GM12878 (cell line): Measurements from ENCODE around the gene DDX51. TPM values are rescaled to one million over a fixed set of nuclear protein-coding genes. Genes with fewer than 3 reads are reported as not detected.

ENCODE experiments used
- ATAC-seq: fragments of 200-7000 bp; cut with Tn5 transposase; 3 replicates; pipeline ENCODE4 v1.9.1; 2020; ENCODE audit warnings: mild to moderate bottlenecking, moderate library complexity
- BruUV-seq: library from RNA; stranded (reverse); fragments of 400-500 nt; replicated peaks from 2 replicates; lab custom pipeline; 2021; lab: Mats Ljungman, UMichigan
- CTCF ChIA-PET: fragments of 300-600 bp; sonication (Branson Sonifier 250); formaldehyde crosslinking; extraction: SDS; loops from one replicate; lab custom pipeline; 2021; ENCODE audit warnings: inconsistent platforms; lab: Yijun Ruan, JAX
- POLR2A ChIA-PET: fragments of 350-600 bp; formaldehyde crosslinking; extraction: SDS; loops from one replicate; lab custom pipeline; 2021; ENCODE audit warnings: inconsistent platforms; lab: Charles Lee
- RAD21 ChIA-PET: fragments of 300-600 bp; sonication (Branson Sonifier 250); formaldehyde crosslinking; loops from one replicate; lab custom pipeline; 2023; ENCODE audit warnings: antibody characterized with exemption; ENCODE audit not compliant: unreplicated experiment; lab: Charles Lee
- SMC1A ChIA-PET: fragments of 300-600 bp; sonication (Branson Sonifier 250); formaldehyde crosslinking; loops from one replicate; lab custom pipeline; 2023; ENCODE audit not compliant: unreplicated experiment, uncharacterized antibody; lab: Charles Lee
- DNase-seq: peaks from one replicate; pipeline ENCODE4 v3.0.0-alpha.2; 2011; ENCODE audit warnings: low read depth, low spot score
- FAIRE-seq: peaks from 3 replicates; lab custom pipeline; 2011; peaks lifted over from hg19 to GRCh38; lab: Jason Lieb, UNC
- H2AFZ ChIP-seq: 2 replicates; pipeline ENCODE4 v1.6.0; 2011; ENCODE audit warnings: low read depth, low read length, control low read depth; ENCODE audit not compliant: control insufficient read depth
- H3K27ac ChIP-seq: 2 replicates; pipeline ENCODE4 v1.5.1; 2011; ENCODE audit warnings: control low read depth; ENCODE audit not compliant: control insufficient read depth, insufficient read depth
- H3K27me3 ChIP-seq, 2 experiments: replicated peaks in 1 of 2; 2 replicates each; pipeline versions ENCODE4 v1.6.0 to v1.6.1; 2011; ENCODE audit warnings: low read length in 1 of 2; ENCODE audit not compliant: control insufficient read depth in 2 of 2, insufficient read depth in 2 of 2
- H3K36me3 ChIP-seq, 2 experiments: 2 replicates each; pipeline ENCODE4 v1.5.1; 2011; ENCODE audit warnings: low read length in 1 of 2; ENCODE audit not compliant: control insufficient read depth in 2 of 2, insufficient read depth in 2 of 2
- H3K4me1 ChIP-seq: 2 replicates; pipeline ENCODE4 v1.6.1; 2011; ENCODE audit warnings: mild to moderate bottlenecking, low read length, moderate library complexity, mixed read lengths; ENCODE audit not compliant: control insufficient read depth, insufficient read depth
- H3K4me2 ChIP-seq: 2 replicates; pipeline ENCODE4 v1.6.0; 2011; ENCODE audit warnings: control low read depth; ENCODE audit not compliant: control insufficient read depth, insufficient read depth
- H3K4me3 ChIP-seq: fragments of 200-600 bp; sonication (generic); 2 replicates; pipeline ENCODE4 v1.5.1; 2016
- H3K79me2 ChIP-seq: 2 replicates; pipeline ENCODE4 v1.6.0; 2011; ENCODE audit warnings: low read length; ENCODE audit not compliant: control insufficient read depth, insufficient read depth
- H3K9ac ChIP-seq: 2 replicates; pipeline ENCODE4 v1.8.0; 2011; ENCODE audit warnings: low read length, control low read depth, mixed read lengths; ENCODE audit not compliant: control insufficient read depth, insufficient read depth
- H3K9me3 ChIP-seq: replicated peaks from 3 replicates; pipeline ENCODE4 v1.5.1; 2011; ENCODE audit warnings: mild to moderate bottlenecking, low read length; ENCODE audit not compliant: control insufficient read depth, insufficient read depth
- H4K20me1 ChIP-seq: 2 replicates; pipeline ENCODE4 v1.6.0; 2011; ENCODE audit not compliant: control insufficient read depth, insufficient read depth
- BHLHE40 ChIP-seq, 2 experiments: fragments of 450-650 bp in 1 of 2; IDR thresholded peaks; 2 replicates each; pipeline ENCODE4 v1.6.1; 2011 to 2017; ENCODE audit warnings: low read depth in 2 of 2, borderline replicate concordance in 1 of 2, improper control_type of control experiment in 1 of 2, low read length in 1 of 2, mild to moderate bottlenecking in 1 of 2
- CEBPZ ChIP-seq: fragments of 150-350 bp; IDR thresholded peaks from 2 replicates; pipeline ENCODE4 v1.6.1; 2016; ENCODE audit warnings: low read depth, low read length
- CREB1 ChIP-seq: IDR thresholded peaks from 2 replicates; pipeline ENCODE4 v1.6.1; 2012; ENCODE audit warnings: low read depth, mild to moderate bottlenecking, inconsistent platforms
- HCFC1 ChIP-seq: fragments of 150-350 bp; IDR thresholded peaks from 2 replicates; pipeline ENCODE4 v1.6.1; 2014; ENCODE audit warnings: low read length
- HDAC2 ChIP-seq: fragments of 200-600 bp; sonication (generic); IDR thresholded peaks from 2 replicates; pipeline ENCODE4 v1.6.1; 2017
- IKZF2 ChIP-seq, 2 experiments: fragments of 450-650 bp; IDR thresholded peaks; 2 replicates each; pipeline ENCODE4 v1.6.1; 2017; ENCODE audit warnings: mild to moderate bottlenecking in 2 of 2, moderate library complexity in 2 of 2
- MYB ChIP-seq: fragments of 150-350 bp; IDR thresholded peaks from 2 replicates; pipeline ENCODE4 v1.6.1; 2014; ENCODE audit warnings: mild to moderate bottlenecking, low read depth, low read length, borderline replicate concordance
- NBN ChIP-seq: fragments of 450-650 bp; IDR thresholded peaks from 2 replicates; pipeline ENCODE4 v1.6.1; 2016
- NFXL1 ChIP-seq: fragments of 450-650 bp; IDR thresholded peaks from 2 replicates; pipeline ENCODE4 v1.6.1; 2017; ENCODE audit warnings: antibody characterized with exemption, mild to moderate bottlenecking, borderline replicate concordance
- NFYB ChIP-seq: IDR thresholded peaks from 2 replicates; pipeline ENCODE4 v1.6.1; 2011; ENCODE audit warnings: low read depth, mild to moderate bottlenecking, low read length, improper control_type of control experiment, moderate library complexity; ENCODE audit not compliant: insufficient read depth
- NR2F1 ChIP-seq: fragments of 450-650 bp; conservative IDR thresholded peaks from 2 replicates; pipeline ENCODE4 v1.6.1; 2017; ENCODE audit warnings: mild to moderate bottlenecking
- PAX8 ChIP-seq: fragments of 450-650 bp; IDR thresholded peaks from 2 replicates; pipeline ENCODE4 v1.6.1; 2017; ENCODE audit warnings: mild to moderate bottlenecking, moderate library complexity
- RB1 ChIP-seq: fragments of 450-650 bp; formaldehyde crosslinking; IDR thresholded peaks from 2 replicates; pipeline ENCODE4 v1.6.1; 2017; ENCODE audit warnings: mild to moderate bottlenecking, borderline replicate concordance
- ZBED1 ChIP-seq: IDR thresholded peaks from 2 replicates; pipeline ENCODE4 v1.6.1; 2016; ENCODE audit warnings: borderline replicate concordance
- WGBS: methylation state at CpG from one replicate; pipeline ENCODE4 v1.1.6; 2016; ENCODE audit warnings: low lambda C conversion rate; ENCODE audit not compliant: insufficient replicate concordance, insufficient coverage; ENCODE audit errors: missing lambda C conversion rate; 5-methylcytosine and 5-hydroxymethylcytosine counted together
- in situ Hi-C: fragments of 300-500 bp; cut with MboI; formaldehyde crosslinking; loops from 9 replicates; pipeline ENCODE4 v1.14.3; 2018; ENCODE audit warnings: mixed read lengths
- intact Hi-C: fragments of 100-400 bp; cut with micrococcal nuclease; formaldehyde crosslinking; loops from one replicate; pipeline ENCODE4 v1.14.2; 2022; ENCODE audit not compliant: unreplicated experiment
- polyA plus RNA-seq, 11 experiments: library from polyadenylated mRNA; depleted of rRNA in 4 of 11; unstranded in 6 of 11; stranded (reverse) in 5 of 11; fragments of >200 nt; fragmentation: Nextera tagmentation in 4 of 11; fragmentation: Illumina TruSeq in 1 of 11; extraction: Ambion mirVana in 4 of 11; extraction: Trizol in 1 of 11; gene quantifications; 1 replicate in 1 of 11; 2 replicates in 10 of 11; pipeline versions ENCODE4 v1.2.1 to v1.2.3, GENCODE V29; 2011 to 2016; ENCODE audit warnings: inconsistent platforms in 2 of 11, missing spikeins in 2 of 11, low read depth in 1 of 11
- total RNA-seq, 4 experiments: library from RNA; depleted of rRNA in 3 of 4; stranded (reverse); fragments of >200 nt in 3 of 4; fragmentation: Illumina TruSeq in 1 of 4; extraction: Trizol in 1 of 4; gene quantifications; 2 replicates each; pipeline versions ENCODE4 v1.2.1 to v1.2.3, GENCODE V29; 2013 to 2021
- TF ChIP-seq, protein P1 (sequence below): fragments of 450-650 bp; IDR thresholded peaks from 2 replicates; pipeline ENCODE4 v1.6.1; 2017; ENCODE audit warnings: mild to moderate bottlenecking, moderate library complexity
- TF ChIP-seq, protein P2 (sequence below): fragments of 450-650 bp; formaldehyde crosslinking; IDR thresholded peaks from 2 replicates; pipeline ENCODE4 v1.4.0; 2022; ENCODE audit warnings: mild to moderate bottlenecking, moderate library complexity

Gene DDX51
- total and polyA plus RNA-seq, 10 of the 15 experiments (the other 5 are each of a cell fraction or from before 2014, with no cell fraction given), result 0.97 to 29.1 (median 9.8) TPM

DNA sequence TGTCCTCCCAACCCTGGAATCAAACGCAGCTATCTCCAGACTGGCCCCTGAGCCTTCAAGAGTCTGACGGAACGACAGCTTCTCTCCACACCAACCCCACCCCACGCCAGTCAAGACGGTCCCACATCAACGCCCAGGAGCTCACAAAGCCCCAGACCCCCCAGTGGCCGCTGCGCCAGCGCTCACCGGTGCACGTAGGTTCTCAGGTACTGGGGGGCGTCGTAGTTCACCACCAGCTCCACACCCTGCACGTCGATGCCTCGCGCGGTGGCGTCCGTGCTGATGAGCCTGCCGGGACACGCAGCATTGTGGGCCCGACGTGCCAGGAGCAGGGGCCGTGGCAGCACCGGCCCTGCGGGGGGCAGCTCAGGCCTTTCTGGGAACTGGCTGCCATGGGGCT is 4.2 kb downstream of the DDX51 start:
- Histone ChIP-seq H3K4me1 (peaks cover 6% of the 10 kb centered on the region), H3K4me2 (no peak overlapping the region), H3K36me3 (peaks cover 3 to 23% of the 10 kb centered on the region in 2 experiments; a peak in 3 of 4 replicates), H3K27me3 (no peaks in the 10 kb centered on the region), H3K27ac (no peak overlapping the region), H4K20me1 (no peaks in the 10 kb centered on the region), H2AFZ (no peak overlapping the region), H3K9me3 (no peaks in the 10 kb centered on the region), H3K4me3 (no peak overlapping the region), H3K9ac (no peak overlapping the region), H3K79me2 (peaks cover 29% of the 10 kb centered on the region)
- CTCF ChIA-PET, result interaction anchor here (0.7 kb wide), 1 partner anchor 14 kb away, joined by 3 read pairs; no protein-coding TSS in a partner anchor
- BruUV-seq, result no TSS peak
- intact Hi-C loops (no loop called here), in situ Hi-C loops (no loop called here)
- FAIRE-seq, result no peak
- SMC1A ChIA-PET, result no interaction called here
- RAD21 ChIA-PET, result no interaction called here
- no peak for ATAC-seq
- WGBS, result 93% methylated on average over 18 of the region's 27 CpGs
- DNase-seq, result no peak
- POLR2A ChIA-PET, result no interaction called here
- no peak for TF ChIP-seq PAX8
- no peak for TF ChIP-seq RB1
- TF ChIP-seq HCFC1, result no peak
- TF ChIP-seq, protein P1, sequence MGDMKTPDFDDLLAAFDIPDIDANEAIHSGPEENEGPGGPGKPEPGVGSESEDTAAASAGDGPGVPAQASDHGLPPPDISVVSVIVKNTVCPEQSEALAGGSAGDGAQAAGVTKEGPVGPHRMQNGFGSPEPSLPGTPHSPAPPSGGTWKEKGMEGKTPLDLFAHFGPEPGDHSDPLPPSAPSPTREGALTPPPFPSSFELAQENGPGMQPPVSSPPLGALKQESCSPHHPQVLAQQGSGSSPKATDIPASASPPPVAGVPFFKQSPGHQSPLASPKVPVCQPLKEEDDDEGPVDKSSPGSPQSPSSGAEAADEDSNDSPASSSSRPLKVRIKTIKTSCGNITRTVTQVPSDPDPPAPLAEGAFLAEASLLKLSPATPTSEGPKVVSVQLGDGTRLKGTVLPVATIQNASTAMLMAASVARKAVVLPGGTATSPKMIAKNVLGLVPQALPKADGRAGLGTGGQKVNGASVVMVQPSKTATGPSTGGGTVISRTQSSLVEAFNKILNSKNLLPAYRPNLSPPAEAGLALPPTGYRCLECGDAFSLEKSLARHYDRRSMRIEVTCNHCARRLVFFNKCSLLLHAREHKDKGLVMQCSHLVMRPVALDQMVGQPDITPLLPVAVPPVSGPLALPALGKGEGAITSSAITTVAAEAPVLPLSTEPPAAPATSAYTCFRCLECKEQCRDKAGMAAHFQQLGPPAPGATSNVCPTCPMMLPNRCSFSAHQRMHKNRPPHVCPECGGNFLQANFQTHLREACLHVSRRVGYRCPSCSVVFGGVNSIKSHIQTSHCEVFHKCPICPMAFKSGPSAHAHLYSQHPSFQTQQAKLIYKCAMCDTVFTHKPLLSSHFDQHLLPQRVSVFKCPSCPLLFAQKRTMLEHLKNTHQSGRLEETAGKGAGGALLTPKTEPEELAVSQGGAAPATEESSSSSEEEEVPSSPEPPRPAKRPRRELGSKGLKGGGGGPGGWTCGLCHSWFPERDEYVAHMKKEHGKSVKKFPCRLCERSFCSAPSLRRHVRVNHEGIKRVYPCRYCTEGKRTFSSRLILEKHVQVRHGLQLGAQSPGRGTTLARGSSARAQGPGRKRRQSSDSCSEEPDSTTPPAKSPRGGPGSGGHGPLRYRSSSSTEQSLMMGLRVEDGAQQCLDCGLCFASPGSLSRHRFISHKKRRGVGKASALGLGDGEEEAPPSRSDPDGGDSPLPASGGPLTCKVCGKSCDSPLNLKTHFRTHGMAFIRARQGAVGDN, result no peak
- TF ChIP-seq CEBPZ, result no peak
- TF ChIP-seq, protein P2, sequence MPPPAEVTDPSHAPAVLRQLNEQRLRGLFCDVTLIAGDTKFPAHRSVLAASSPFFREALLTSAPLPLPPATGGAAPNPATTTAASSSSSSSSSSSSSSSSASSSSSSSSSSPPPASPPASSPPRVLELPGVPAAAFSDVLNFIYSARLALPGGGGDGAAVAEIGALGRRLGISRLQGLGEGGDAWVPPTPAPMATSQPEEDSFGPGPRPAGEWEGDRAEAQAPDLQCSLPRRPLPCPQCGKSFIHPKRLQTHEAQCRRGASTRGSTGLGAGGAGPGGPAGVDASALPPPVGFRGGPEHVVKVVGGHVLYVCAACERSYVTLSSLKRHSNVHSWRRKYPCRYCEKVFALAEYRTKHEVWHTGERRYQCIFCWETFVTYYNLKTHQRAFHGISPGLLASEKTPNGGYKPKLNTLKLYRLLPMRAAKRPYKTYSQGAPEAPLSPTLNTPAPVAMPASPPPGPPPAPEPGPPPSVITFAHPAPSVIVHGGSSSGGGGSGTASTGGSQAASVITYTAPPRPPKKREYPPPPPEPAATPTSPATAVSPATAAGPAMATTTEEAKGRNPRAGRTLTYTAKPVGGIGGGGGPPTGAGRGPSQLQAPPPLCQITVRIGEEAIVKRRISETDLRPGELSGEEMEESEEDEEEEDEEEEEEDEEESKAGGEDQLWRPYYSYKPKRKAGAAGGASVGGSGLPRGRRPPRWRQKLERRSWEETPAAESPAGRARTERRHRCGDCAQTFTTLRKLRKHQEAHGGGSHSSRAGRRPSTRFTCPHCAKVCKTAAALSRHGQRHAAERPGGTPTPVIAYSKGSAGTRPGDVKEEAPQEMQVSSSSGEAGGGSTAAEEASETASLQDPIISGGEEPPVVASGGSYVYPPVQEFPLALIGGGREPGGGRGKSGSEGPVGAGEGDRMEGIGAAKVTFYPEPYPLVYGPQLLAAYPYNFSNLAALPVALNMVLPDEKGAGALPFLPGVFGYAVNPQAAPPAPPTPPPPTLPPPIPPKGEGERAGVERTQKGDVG (CRISPR knock-in tag), result no peak
- no peak for TF ChIP-seq ZBED1
- TF ChIP-seq NR2F1, result no peak
- TF ChIP-seq CREB1, result no peak
- no peak for TF ChIP-seq NBN
- no peak for TF ChIP-seq BHLHE40 (IDR thresholded peaks at IDR 0.05; ENCODE audit: borderline replicate concordance in 1 of 2, low read depth in 2 of 2, low read length in 1 of 2)
- no peak for TF ChIP-seq HDAC2
- no peak for TF ChIP-seq MYB
- TF ChIP-seq NFYB, result no peak
- no peak for TF ChIP-seq IKZF2 (IDR thresholded peaks at IDR 0.05)
- TF ChIP-seq NFXL1, result no peak
